Spleen (tissue), 11 donors: ENCODE results near the gene PTOV1. TPM values are rescaled to one million over a fixed set of nuclear protein-coding genes. Genes with fewer than 3 reads are reported as not detected.

Experiments used
- DNase-seq: peaks from one replicate; pipeline ENCODE4 v3.0.0-alpha.2; 2020
- H3K27ac ChIP-seq, 8 donors: fragments of 200-600 bp; sonication (generic) in 7 of 8; 1 replicate in 4 of 8; 2 replicates in 4 of 8; pipeline versions ENCODE4 v1.5.0 to v1.8.0; 2016 to 2021; ENCODE audit warnings: inconsistent platforms in 4 of 8, mild to moderate bottlenecking in 4 of 8, moderate library complexity in 1 of 8
- H3K27me3 ChIP-seq, 7 donors: fragments of 200-600 bp; sonication (generic) in 6 of 7; replicated peaks in 1 of 7; 1 replicate in 4 of 7; 2 replicates in 3 of 7; pipeline versions ENCODE4 v1.5.0 to v1.8.0; 2016 to 2021; ENCODE audit warnings: inconsistent platforms in 3 of 7, mild to moderate bottlenecking in 1 of 7
- H3K36me3 ChIP-seq, 6 donors: fragments of 200-600 bp; sonication (generic) in 5 of 6; 1 replicate in 4 of 6; 2 replicates in 2 of 6; pipeline versions ENCODE4 v1.5.0 to v1.8.0; 2016 to 2021; ENCODE audit warnings: inconsistent platforms in 2 of 6
- H3K4me1 ChIP-seq, 6 donors: fragments of 200-600 bp; sonication (generic) in 5 of 6; 1 replicate in 3 of 6; 2 replicates in 3 of 6; pipeline versions ENCODE4 v1.5.0 to v1.8.0; 2016 to 2021; ENCODE audit warnings: inconsistent platforms in 3 of 6
- H3K4me3 ChIP-seq, 8 donors: fragments of 200-600 bp; sonication (generic) in 7 of 8; 1 replicate in 4 of 8; 2 replicates in 4 of 8; pipeline versions ENCODE4 v1.5.0 to v1.8.0; 2016 to 2021; ENCODE audit warnings: inconsistent platforms in 4 of 8, mild to moderate bottlenecking in 4 of 8, moderate library complexity in 2 of 8
- H3K9me3 ChIP-seq, 8 donors: fragments of 200-600 bp; sonication (generic) in 7 of 8; 1 replicate in 4 of 8; 2 replicates in 4 of 8; pipeline versions ENCODE4 v1.5.0 to v1.8.0; 2016 to 2021; ENCODE audit warnings: inconsistent platforms in 4 of 8
- POLR2A ChIP-seq, 3 donors: fragments of 450-650 bp; IDR thresholded peaks; one replicate each; pipeline ENCODE4 v1.5.1; 2017; ENCODE audit warnings: antibody characterized with exemption in 3 of 3, mild to moderate bottlenecking in 1 of 3
- POLR2AphosphoS5 ChIP-seq, 3 donors: sonication (generic); formaldehyde crosslinking; IDR thresholded peaks; one replicate each; pipeline ENCODE4 v1.5.1; 2017; ENCODE audit warnings: antibody characterized with exemption in 3 of 3
- WGBS, 5 donors: extraction: QIAGEN DNeasy Blood & Tissue Kit in 3 of 5; methylation state at CpG; one replicate each; pipeline versions ENCODE4 v1.1.5 to v1.1.7; 2013 to 2018; 5-methylcytosine and 5-hydroxymethylcytosine counted together
- intact Hi-C: fragments of 100-400 bp; cut with DNase I; formaldehyde crosslinking; loops from one replicate; pipeline ENCODE4 v1.15.0; 2023; ENCODE audit warnings: low total_unique reads
- polyA plus RNA-seq, 3 donors: library from polyadenylated mRNA; stranded (reverse); fragments of 200-250 nt; gene quantifications; one replicate each; pipeline ENCODE4 v1.2.1, GENCODE V29; 2013
- total RNA-seq, 7 donors: library from RNA; depleted of rRNA in 3 of 7; stranded (reverse); fragments of >200 nt in 3 of 7; fragmentation: NEBNext Ultra II Directional in 4 of 7; extraction: Animal tissue kit (Norgen Biotek cat#: 25700) in 4 of 7; gene quantifications; one replicate each; pipeline versions ENCODE4 v1.1.0 to v1.2.1, GENCODE V29; 2016 to 2021
- TF ChIP-seq, protein P1 (sequence below), 11 experiments: fragments of 200-600 bp in 7 of 11; fragments of 450-650 bp in 4 of 11; sonication (generic) in 4 of 11; IDR thresholded peaks in 8 of 11; conservative IDR thresholded peaks in 3 of 11; 1 replicate in 7 of 11; 2 replicates in 4 of 11; pipeline versions ENCODE4 v1.4.0 to v1.8.0; 2016 to 2021; ENCODE audit warnings: antibody characterized with exemption in 11 of 11, inconsistent platforms in 4 of 11, mild to moderate bottlenecking in 1 of 11
- donor health status: healthy with polysubstance abuse.
- donor health status: DM: no; HTN: no; CAD: no; lungs with moderate emphysema.
- donor health status: DM: no; HTN: no; CAD: no.
- donor health status: Bipolar disorder and iron deficiency.
- donor health status: healthy.
- donor health status: DM: no; HTN: no; CAD: no.
- donor health status: DM: yes; HTN: yes; CAD: no.

PTOV1 gene
- total and polyA plus RNA-seq, 10 donors, result 61.4 to 127 (median 90.2) TPM

DNA sequence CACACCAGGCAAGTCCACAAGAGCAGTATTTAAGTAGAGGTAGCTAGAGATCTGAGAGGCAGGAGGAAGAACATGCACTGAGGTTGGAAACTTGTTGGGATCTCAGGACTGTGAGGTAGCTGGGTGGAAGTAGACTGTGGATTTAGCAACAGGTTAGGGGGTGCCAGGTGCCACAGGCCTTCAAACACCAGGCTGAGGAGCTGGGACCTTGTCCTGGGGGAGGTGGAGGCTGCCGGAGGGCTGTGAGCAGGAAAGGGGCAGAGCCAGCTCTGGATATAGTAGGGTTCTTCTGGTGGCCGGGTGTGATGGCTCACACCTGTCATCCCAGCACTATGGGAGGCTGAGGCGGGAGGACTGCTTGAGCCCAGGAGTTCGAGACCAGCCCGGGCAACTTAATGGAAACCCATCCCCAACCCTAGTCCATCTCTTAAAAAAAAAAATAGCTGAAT, 41.0 kb upstream of the PTOV1 start:
- H3K4me1 ChIP-seq, result peaks cover 12 to 70% (median 45%) of the 10 kb centered on the region in 6 donors
- H3K36me3 ChIP-seq, result peaks cover 0 to 29% (median 11%) of the 10 kb centered on the region in 6 donors
- peak overlapping the region; percentile 43 to 92 (median 84) for H3K27ac ChIP-seq
- H3K4me3 ChIP-seq, result peak overlapping the region in 6 of 8 donors; percentile 56 to 75 (median 66)
- H3K27me3 ChIP-seq, result no peaks in the 10 kb centered on the region
- WGBS, 5 donors, result 87 to 96% (median 88%) methylated on average over 4 to 5 of the region's 5 CpGs
- H3K9me3 ChIP-seq, result no peaks in the 10 kb centered on the region
- TF ChIP-seq POLR2A (IDR thresholded peaks at IDR 0.05), result no peak
- TF ChIP-seq, protein P1, sequence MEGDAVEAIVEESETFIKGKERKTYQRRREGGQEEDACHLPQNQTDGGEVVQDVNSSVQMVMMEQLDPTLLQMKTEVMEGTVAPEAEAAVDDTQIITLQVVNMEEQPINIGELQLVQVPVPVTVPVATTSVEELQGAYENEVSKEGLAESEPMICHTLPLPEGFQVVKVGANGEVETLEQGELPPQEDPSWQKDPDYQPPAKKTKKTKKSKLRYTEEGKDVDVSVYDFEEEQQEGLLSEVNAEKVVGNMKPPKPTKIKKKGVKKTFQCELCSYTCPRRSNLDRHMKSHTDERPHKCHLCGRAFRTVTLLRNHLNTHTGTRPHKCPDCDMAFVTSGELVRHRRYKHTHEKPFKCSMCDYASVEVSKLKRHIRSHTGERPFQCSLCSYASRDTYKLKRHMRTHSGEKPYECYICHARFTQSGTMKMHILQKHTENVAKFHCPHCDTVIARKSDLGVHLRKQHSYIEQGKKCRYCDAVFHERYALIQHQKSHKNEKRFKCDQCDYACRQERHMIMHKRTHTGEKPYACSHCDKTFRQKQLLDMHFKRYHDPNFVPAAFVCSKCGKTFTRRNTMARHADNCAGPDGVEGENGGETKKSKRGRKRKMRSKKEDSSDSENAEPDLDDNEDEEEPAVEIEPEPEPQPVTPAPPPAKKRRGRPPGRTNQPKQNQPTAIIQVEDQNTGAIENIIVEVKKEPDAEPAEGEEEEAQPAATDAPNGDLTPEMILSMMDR (IDR thresholded peaks at IDR 0.05 in 8 of 11, conservative IDR thresholded peaks at IDR 0.05 in 3 of 11), result no peak
- TF ChIP-seq POLR2AphosphoS5 (IDR thresholded peaks at IDR 0.05), result no peak
- DNase-seq, result no peak
- intact Hi-C loops, result no loop called here

DNA sequence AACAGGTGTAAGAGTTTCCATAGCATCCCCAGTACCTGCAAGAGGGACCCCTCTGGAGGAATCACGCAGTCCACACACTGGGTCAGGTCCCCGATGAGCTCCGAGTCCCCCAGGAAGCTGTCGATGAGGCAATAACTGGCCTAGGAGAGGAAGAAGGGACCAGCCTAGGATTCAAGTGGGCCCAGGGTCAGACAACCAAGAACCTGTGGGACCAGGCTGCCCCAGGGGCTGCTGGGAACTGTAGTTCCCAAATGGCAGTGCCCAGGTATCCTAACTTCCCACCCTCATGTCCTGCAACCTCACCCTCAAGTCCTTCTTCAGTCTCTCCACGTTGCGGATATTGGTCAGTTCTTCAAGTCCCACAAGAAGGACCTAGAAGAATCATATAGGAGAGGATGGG, 39.6 kb upstream of the PTOV1 start:
- WGBS, 5 donors, result 80 to 97% (median 85%) methylated on average over 6 of the region's 6 CpGs
- TF ChIP-seq POLR2A (IDR thresholded peaks at IDR 0.05) (no peak), POLR2AphosphoS5 (IDR thresholded peaks at IDR 0.05) (no peak)
- TF ChIP-seq, protein P1 (IDR thresholded peaks at IDR 0.05 in 8 of 11, conservative IDR thresholded peaks at IDR 0.05 in 3 of 11), result no peak
- intact Hi-C loops, result no loop called here
- DNase-seq, result no peak
- Histone ChIP-seq H3K4me3 (no peak overlapping the region), H3K4me1 (peaks cover 12 to 70% (median 45%) of the 10 kb centered on the region in 6 donors), H3K27ac (peak overlapping the region in 1 of 8 donors; percentile 7), H3K9me3 (no peaks in the 10 kb centered on the region), H3K27me3 (no peaks in the 10 kb centered on the region), H3K36me3 (peaks cover 0 to 15% (median under 1%) of the 10 kb centered on the region in 6 donors)

DNA sequence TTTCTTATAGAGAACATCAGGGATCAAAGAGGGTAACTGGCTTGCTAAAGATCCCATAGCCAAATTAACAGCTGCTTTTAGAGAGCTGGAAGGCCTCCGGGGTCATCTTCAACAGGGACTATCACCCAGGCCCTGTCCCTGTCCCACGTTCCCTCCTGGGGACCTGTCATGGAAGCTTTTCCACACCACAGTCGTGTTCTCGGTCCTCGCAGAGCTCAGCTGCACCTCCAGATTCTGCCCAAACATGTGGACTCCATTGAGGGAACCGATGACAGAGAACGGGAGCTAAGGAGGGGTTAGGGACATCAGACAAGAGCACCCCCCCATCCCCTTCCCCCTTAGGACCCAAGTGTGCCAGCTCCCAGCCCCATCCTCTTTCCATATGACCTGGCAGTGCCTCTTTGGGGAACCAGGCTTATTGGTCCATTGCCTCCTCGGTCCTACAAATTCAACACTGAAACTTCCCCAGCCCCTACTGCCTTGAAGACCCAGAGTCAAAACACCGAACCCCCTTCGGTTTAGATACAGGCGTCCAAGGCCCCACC, 38.4 kb upstream of the PTOV1 start:
- intact Hi-C loops, result no loop called here

More for the DNA sequence above, 38.4 kb upstream of the PTOV1 start:
- no peak for DNase-seq
- no peaks in the 10 kb centered on the region for H3K27me3 ChIP-seq
- H3K27ac ChIP-seq, result peak overlapping the region; percentile 55 to 92 (median 89)
- H3K9me3 ChIP-seq, result no peaks in the 10 kb centered on the region
- WGBS, 5 donors, result 44 to 70% (median 48%) methylated on average over 8 to 11 of the region's 11 CpGs
- peak overlapping the region; percentile 53 to 75 (median 66) for H3K4me3 ChIP-seq
- H3K4me1 ChIP-seq, result peaks cover 17 to 71% (median 50%) of the 10 kb centered on the region in 6 donors
- TF ChIP-seq POLR2AphosphoS5 (IDR thresholded peaks at IDR 0.05), result no peak
- TF ChIP-seq, protein P1 (IDR thresholded peaks at IDR 0.05 in 8 of 11, conservative IDR thresholded peaks at IDR 0.05 in 3 of 11), result no peak
- no peak for TF ChIP-seq POLR2A (IDR thresholded peaks at IDR 0.05)
- peaks cover 0 to 3% (median 0%) of the 10 kb centered on the region in 6 donors for H3K36me3 ChIP-seq
